HG03354 (cell line): ENCODE results near the gene ATP9B.
A peak's percentile ranks its signal among the peaks of the same experiment; 100 is the strongest.

Experiments
- ATAC-seq: cut with Tn5 transposase; IDR thresholded peaks from one replicate; pipeline ENCODE4 v1.9.1; 2021; ENCODE audit warnings: mild to moderate bottlenecking; ENCODE audit not compliant: unreplicated experiment, poor library complexity, severe bottlenecking

ATP9B gene

DNA sequence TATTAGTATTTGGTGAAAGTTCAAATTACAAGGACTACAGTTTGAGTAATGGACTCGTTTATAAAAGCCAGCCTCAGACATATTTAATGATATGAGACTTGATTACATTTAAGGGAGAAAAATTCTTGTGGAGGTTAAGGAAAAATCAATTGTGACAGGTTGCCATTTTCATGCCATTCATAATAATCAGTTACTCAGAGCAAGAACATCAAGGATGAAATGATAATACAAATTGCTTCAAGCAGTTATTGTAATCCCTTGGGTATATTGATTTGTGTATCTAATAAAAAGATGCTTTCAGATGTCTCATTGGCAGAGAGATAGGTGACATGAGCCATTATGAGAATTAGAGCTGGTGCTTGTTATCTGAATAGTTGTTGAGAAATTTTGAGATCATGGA, 153.6 kb downstream of the ATP9B start:
- ATAC-seq, result no peak

- peak; percentile 74 for ATAC-seq
These were observed 154.2 kb downstream of the ATP9B start for GRCh38 chr18:79223431-79223830.

- no peak for ATAC-seq
These were observed 155.2 kb downstream of the ATP9B start for GRCh38 chr18:79224381-79224780.

DNA sequence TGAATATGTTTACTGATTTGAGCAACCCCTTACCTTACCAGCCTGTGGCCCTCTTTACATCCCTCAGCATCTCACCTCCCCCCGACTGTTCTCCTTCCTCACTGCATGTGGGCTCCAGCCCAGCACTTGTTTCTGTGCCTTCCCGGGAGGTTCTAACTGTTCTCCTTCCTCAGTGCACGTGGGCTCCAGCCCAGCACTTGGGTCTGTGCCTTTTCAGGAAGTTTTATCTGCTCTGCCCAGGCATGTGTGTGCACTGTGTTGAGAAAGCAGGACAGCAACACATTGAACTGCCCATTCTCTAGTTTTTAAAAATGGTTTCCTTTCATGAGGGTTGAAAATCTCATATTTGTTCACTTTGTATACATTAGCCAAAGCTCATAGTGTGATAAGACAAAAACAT, 158.4 kb downstream of the ATP9B start:
- ATAC-seq, result no peak

DNA sequence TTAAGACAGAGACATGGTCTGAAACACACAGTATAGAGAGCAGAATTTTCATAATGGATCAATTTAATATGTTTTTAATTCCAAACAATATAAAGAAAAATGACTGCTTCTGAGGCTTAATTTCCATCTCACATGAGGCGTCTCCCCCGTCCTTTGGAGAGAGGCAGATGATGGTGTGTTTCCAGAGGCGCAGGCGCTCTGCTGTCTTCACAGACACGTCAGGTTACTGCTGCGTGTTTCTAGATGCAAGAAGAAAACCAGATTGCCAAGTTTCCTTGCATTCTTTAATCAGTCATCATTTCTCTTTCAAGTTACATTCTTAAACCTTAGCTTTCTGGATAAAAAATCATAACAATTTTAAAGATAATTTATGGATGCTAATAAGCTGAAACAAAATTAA, 160.2 kb downstream of the ATP9B start:
- no peak for ATAC-seq

GRCh38 chr18:79234438-79234837, 165.2 kb downstream of the ATP9B start:
- ATAC-seq, result no peak

GRCh38 chr18:79239631-79240030, 170.4 kb downstream of the ATP9B start:
- no peak for ATAC-seq

DNA sequence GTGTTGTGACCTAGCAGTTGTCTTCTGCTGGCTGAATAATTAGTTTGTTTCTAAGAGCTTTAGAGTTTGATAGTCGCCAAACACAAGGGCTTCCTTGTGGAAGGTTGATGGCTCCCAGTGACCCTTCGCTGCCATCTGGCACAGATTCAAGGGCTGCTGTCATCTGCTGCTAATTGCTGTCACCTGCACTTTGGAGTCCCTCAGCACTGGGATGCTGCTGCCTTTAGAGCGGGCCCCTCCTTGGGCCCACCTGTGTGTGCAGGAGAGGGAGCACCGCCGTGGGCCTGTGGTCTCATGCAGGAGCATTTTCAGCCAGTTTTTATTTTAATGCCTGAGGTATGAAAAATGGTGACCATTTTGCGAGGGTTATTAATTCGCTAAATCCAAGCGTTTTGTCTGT, 172.6 kb downstream of the ATP9B start:
- ATAC-seq, result no peak

DNA sequence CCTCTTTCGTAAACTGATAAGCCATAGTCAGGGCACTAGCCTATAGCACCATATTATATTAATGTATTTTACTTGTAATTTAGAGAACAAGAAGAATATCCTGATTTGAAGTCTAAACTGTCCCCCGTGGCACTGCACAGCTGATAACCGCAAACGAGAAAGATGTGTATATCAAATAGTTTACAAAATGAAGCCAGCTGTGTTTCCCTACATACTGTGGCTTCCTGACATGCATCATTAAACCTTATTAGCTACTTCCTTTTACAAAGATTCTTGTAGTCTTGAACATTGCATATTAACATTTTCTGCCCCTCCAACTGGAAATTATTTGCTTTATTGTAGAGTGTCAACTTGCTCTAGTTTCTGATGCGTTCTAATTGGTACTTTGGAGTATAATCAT, 173.1 kb downstream of the ATP9B start:
- no peak for ATAC-seq

- no peak for ATAC-seq
These were observed 176.4 kb downstream of the ATP9B start for GRCh38 chr18:79245517-79246001.

DNA sequence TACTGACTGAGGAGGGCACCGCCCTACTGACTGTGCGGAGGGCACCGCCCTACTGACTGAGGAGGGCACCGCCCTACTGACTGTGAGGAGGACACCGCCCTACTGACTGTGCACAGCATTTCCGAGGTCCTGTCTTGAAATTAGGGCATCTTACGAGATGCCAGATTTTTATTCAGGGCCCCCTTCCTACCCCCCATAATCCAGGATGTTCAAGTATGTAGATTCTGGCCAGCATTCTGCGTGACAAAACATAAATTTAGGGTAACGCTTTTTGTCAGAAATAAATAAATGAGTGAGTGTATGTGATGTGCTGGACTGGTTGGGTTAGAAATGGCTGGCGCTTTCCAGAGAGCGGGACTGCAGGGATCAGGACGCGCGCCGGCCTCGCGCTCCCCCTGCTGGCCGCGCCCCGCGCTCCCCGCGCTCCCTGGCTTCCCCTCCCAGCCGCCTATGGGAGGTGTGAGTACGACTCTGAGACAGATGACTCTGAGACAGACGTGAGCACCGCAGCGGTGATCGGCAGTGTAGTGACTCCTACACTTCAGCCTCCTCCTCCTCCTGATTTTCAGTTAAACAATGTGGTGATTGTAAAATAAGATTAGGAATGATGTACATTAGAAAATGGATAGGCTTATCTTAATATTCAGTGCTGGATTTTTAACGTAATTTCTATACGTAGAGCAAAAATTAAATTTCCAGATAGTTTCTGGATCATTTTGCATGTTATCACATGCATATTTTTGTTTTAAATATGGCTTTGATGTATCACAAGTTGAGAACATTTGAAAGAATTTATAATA, 177.3 kb downstream of the ATP9B start:
- peak; percentile 99 for ATAC-seq

DNA sequence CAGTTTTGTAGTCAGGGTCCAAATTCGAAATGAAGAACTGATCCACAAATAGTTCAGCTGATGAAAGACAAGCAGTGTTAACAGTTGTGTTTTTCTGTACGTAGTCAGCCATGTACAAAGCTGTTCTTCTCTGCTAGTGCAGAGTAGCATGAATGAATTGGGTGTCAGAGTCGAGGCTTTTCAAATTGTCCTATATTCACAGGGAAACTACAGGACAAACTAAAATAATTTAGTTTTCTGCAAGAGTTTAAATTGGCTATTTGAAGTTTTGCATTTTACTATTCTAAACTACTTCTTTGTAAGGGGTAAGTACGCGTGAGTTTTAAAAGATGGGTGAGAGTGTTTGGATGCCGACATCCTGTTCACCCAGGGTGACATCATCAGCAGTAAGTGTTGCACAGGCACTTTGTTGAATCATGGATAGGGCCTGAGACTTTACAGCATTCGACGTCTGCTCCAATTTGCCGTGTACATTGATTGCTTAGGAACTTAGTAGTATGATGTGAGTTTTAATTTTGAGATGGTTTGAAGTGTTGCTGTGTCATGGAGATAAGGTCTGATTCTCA, 179.4 kb downstream of the ATP9B start:
- no peak for ATAC-seq

DNA sequence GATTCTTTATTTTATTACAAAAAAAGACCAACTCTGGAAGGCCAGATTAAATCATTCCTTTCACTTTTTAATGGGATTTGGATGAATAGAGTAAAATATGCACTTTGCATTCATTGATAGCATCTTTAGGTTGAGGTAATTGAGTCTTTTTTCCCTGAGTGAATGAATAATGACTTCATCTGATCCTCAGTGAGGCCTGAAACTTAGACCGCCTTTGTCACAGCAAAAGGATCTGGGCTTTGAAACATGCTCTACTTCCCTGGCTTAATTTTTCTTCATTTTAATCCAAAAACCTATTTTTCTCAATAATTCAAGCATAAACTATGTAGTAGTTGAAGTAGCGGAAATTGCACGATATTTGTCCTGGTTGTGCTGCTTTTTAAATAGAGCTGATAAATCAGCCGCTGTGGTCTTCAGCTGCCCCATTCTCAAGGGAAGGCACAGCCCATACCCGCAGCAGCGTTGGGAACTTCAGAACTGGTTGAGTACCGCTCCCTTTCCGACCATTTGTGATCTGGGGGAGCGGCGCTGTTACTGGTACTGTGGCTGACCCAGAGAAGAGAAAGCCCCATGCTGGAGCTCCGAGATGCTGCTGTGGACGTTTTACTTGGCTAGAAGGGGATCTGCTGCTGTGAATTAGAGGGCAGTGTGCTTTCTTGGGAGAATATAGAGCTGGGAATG, 181.2 kb downstream of the ATP9B start:
- ATAC-seq, result no peak

DNA sequence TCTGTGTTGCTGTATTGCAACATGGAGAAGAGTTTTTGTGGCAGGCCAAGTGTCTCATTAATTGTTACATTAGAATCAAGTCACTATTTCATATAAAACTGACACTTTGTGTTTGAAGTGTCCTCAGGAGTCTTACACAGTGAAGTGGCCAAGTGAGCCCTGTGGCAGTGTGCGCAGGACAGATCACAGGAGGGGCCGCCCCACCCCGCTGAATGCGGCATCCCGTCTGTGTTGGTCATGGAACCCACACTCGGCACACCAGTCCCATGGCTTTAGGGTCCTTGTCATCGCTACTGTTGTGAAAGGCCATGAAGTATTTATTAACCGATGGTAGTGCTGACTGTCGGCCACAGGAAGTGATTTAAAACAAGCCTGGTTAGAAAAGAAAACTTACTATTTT, 181.8 kb downstream of the ATP9B start:
- ATAC-seq, result peak; percentile 49

GRCh38 chr18:79252904-79253633, 183.9 kb downstream of the ATP9B start:
- ATAC-seq, result no peak

DNA sequence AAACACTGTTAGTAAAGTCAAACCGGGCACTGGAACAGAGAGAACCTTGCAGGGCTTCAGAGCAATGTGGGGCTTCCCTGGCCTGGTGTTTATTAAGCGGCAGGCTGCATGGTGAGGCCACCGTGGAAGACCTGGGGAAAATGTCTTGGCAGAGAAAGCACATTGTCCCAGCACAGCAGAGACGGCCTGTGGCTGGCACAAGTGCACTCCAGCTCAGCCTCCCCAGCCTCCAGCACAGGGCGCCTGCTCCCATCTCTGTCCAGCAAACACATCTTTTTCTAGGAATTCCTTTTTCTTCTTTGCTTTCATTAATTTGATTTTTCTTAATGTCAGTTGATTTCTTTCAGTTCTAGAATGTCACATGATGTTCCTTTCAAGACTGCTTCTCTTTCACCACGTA, 188.3 kb downstream of the ATP9B start:
- no peak for ATAC-seq

DNA sequence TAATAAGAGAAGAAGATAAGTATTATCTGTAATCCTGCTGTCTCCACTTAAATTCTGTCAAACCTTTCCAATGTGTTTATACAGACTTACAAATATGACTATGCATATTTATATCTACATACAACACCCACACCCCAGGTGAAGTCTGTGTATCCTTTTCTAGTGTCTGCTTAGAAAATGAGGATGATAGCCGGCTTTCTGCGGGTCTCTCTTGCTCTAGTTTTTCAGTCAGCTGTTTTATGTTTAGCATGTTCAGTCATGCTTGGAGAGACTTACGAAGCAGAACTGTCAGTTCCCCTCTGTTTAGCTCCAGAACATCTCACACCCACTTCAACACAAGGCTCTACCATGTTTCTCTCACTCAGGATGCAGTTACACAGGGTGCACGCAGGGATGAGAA, 189.3 kb downstream of the ATP9B start:
- peak; percentile 84 for ATAC-seq

- ATAC-seq, result no peak
These were observed 190.0 kb downstream of the ATP9B start for GRCh38 chr18:79259218-79259617.

GRCh38 chr18:79260023-79260422, 190.8 kb downstream of the ATP9B start:
- ATAC-seq, result peak; percentile 57

DNA sequence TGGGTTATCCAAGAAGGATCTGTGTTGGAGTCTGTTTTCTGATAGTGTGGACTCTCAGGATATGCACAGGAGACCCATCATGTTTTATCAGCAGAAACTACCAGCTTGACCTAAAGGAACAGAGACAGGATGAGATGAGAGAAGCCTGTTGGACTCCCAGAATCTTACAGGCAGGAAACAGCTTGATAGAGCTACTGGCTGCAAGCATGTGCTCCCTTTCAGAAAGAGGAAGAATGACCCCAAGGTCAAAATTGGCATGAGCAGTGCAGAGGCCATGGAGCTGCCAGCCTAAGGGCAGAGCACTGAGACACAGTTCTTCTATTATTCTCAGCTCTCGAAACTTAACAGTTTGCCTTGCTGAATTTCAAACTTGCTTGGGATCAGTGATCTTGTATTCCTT, 191.3 kb downstream of the ATP9B start:
- no peak for ATAC-seq
